Measurements from ENCODE around the gene LIMS2.

LIMS2 gene

GRCh38 chr2:127673291-127674069 lies 1.9 kb downstream of the LIMS2 start:
- no peak for DNase-seq (ENCODE audit: low read depth)

- DNase-seq (ENCODE audit: low read depth): no peak
These were observed 2.7 kb downstream of the LIMS2 start for GRCh38 chr2:127672341-127673224.

GRCh38 chr2:127671557-127672302 lies 3.6 kb downstream of the LIMS2 start:
- DNase-seq (ENCODE audit: low read depth): no peak

GRCh38 chr2:127670957-127671290 lies 4.4 kb downstream of the LIMS2 start:
- DNase-seq (ENCODE audit: low read depth): no peak

GRCh38 chr2:127670055-127670956 lies 5.0 kb downstream of the LIMS2 start:
- no peak for DNase-seq (ENCODE audit: low read depth)

GRCh38 chr2:127669056-127669455 lies 6.3 kb downstream of the LIMS2 start:
- DNase-seq (ENCODE audit: low read depth): no peak

- DNase-seq (ENCODE audit: low read depth): no peak
These were observed 9.9 kb downstream of the LIMS2 start for GRCh38 chr2:127665267-127665893.

GRCh38 chr2:127664895-127665225 lies 10.5 kb downstream of the LIMS2 start:
- no peak for DNase-seq (ENCODE audit: low read depth)

- DNase-seq (ENCODE audit: low read depth): no peak
These were observed 11.1 kb downstream of the LIMS2 start for GRCh38 chr2:127664065-127664894.

GRCh38 chr2:127663566-127664064 lies 11.7 kb downstream of the LIMS2 start:
- DNase-seq (ENCODE audit: low read depth): no peak

GRCh38 chr2:127662937-127663565 lies 12.3 kb downstream of the LIMS2 start:
- no peak for DNase-seq (ENCODE audit: low read depth)

GRCh38 chr2:127661949-127662510 lies 13.3 kb downstream of the LIMS2 start:
- DNase-seq (ENCODE audit: low read depth): no peak

GRCh38 chr2:127661072-127661649 lies 14.2 kb downstream of the LIMS2 start:
- no peak for DNase-seq (ENCODE audit: low read depth)

GRCh38 chr2:127660291-127660578 lies 15.1 kb downstream of the LIMS2 start:
- no peak for DNase-seq (ENCODE audit: low read depth)

GRCh38 chr2:127659408-127660290 lies 15.7 kb downstream of the LIMS2 start:
- DNase-seq (ENCODE audit: low read depth): no peak

- DNase-seq (ENCODE audit: low read depth): no peak
These were observed 16.5 kb downstream of the LIMS2 start for GRCh38 chr2:127658641-127659407.

- DNase-seq (ENCODE audit: low read depth): no peak
These were observed 17.2 kb downstream of the LIMS2 start for GRCh38 chr2:127658146-127658545.
